SHP77 treated with DMSO at 0.1 percent for 48 hours (cell line): Measurements from ENCODE around the gene RMND5A.

ENCODE experiments used
- DNase-seq: peaks from one replicate; lab custom pipeline; 2025; lab: John Stamatoyannopoulos, UW

The RMND5A gene

DNA sequence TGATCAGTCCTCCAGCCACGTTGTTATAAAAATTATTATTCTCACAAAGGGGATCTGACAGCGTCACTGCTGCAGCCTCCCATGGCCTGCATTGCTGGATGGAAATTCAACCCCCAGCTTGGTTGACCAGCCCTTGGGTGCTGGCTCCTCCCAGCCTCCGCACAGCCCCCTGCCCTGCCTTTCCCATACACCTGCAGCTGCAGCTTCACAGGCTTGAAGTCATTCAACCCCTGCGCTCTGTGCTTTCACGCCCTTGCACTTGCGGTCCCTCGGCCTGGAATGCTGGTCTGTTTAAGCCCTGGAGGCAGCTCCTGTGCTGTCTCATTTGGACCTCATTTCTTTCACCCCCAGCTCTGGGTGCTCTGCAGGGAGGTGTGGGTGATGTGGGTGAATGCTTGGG lies 71.5 kb downstream of the RMND5A start:
- no peak for DNase-seq

GRCh38 chr2:86793752-86794151 lies 73.7 kb downstream of the RMND5A start:
- no peak for DNase-seq

DNA sequence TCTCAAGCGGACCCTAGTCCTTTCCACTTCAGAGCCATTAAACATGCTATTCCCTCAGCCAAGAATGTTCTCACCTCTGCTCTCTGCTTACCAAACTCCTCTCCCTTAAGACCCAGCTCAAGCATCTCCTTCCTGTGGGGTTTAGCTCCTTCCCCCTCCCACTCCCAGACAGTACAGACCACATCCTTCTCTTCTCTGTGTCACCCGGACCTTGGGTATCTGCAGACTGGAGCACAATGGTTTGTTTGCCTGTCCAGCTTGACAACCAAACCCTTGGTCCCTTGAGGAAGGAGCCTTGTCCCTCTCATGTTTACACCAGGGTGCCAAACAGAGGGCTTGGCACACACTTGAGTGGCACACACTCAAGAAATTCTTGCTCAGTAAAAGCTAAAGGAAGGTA lies 74.8 kb downstream of the RMND5A start:
- DNase-seq = no peak

- no peak for DNase-seq
Observed at GRCh38 chr2:86800856-86801567, 80.9 kb downstream of the RMND5A start.

GRCh38 chr2:86806059-86806857 lies 86.2 kb downstream of the RMND5A start:
- DNase-seq = no peak

- DNase-seq = no peak
Observed at GRCh38 chr2:86807133-86807467, 87.0 kb downstream of the RMND5A start.

DNA sequence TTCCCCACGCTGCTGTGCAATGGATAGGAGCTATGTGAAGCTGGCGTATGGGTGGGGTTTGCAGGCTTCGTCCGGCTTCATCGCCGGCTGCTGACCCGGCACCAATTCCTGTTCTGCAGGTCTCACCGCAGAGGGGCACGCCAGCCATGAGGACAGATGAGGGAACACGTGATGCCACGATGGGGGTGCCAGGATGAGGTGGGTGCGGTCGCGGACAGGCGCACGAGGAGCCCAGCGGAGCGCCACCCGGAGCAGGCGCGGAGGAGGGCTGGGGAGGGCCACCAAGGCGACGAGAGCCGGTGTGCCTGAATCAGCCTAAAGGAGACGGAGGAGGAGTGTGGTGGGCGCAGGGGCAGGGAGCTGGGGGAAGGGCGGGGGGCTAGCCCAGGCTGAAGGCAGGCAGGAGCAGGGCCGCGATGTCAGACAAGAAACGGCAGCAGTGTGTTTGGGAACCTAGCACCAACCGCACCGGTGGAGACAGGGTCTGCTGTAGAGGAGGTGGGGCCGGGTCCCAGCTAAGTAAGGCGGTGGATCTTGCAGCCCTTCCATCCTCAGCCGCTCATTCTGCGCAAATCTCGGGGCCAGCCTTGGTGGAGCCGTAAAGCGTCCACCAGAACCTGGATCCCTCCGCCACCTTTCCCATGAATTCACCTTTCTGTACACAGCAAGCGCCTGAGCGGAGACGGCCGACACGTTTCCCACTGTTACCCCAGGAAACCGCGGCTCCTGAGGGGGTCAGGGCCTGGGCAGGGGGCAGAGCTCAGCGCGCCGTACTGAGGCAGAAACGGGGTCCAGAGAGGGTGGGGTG lies 87.6 kb downstream of the RMND5A start:
- no peak for DNase-seq

DNA sequence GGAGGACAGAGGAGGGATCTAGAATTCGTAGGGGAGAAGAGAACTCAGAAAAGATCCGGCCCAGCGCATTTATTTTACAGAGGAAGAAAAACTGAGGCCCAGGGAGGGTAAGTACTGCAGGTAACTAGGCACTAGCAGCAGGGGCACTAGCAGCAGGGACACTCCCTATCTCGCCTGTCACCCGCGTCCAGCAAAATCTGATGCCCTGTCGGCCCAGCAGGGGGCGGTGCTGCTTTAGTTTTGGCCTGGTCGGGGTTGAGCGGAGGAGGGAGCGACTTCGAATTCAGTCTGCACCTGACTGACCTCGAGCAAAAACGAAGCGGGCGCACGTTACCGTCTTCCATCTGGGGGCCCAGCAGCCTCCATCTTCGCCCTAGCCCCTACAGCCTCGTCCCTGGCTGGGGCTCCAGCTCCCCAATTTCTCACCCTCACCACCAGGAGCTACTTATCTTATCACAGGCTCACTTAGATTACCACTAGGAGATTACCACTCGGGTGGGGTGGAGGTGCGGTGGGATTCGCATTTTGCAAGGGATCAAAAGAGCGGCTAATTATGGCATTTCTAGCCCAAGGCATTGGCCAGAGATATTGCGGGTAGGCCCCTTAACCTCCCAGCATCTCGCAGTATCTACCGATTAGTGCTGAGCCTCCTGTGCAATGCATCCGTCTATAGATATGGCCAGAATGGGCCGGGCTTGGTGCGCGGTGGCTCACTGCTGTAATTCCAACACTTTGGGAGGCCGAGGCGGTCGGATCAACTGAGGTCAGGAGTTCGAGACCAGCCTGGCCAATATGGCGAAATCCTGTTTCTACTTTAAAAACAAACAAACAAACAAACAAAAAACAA lies 88.4 kb downstream of the RMND5A start:
- DNase-seq = peak; percentile 8

GRCh38 chr2:86809481-86810121 lies 89.5 kb downstream of the RMND5A start:
- no peak for DNase-seq

- DNase-seq = no peak
Observed at GRCh38 chr2:86815611-86816010, 95.5 kb downstream of the RMND5A start.

GRCh38 chr2:86818114-86818801 lies 98.2 kb downstream of the RMND5A start:
- no peak for DNase-seq

DNA sequence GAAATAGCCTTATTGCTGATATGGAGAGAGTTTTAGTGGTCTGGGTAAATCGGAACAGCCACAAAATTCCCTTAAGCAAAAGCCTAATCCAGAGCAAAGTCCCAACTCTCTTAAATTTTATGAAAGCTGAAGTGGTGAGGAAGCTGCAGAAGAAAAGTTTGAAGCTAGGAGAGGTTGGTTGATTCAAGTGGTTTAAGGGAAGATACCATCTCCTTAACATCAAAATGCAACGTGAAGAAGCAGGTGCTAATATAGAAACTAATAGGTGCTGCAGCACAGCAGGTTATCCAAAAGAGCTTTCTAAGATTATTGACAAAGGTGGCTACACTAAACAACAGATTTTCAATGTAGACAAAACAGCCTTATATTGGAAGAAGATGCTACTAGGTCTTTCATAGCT lies 98.9 kb downstream of the RMND5A start:
- DNase-seq = no peak

GRCh38 chr2:86821306-86821705 lies 101.2 kb downstream of the RMND5A start:
- no peak for DNase-seq

DNA sequence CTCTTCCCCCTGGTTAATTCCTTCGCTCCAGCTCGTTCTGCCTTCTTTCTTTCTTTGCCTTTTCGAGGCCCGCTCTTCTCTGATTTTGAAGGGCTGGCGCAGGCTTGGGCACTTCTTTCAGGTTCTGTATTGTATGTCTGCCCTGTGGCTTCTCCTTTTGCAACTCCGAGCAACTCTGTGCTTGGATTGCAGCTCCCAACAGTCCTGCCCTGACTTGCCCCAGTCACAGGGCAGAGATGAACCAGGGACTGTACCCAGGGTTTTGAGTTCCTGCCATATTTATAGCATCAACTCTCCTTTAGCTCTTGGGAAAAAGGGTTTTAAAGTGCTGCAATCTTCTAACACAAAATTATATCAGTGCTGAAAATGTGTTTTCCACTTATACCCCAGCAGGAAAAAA lies 101.8 kb downstream of the RMND5A start:
- no peak for DNase-seq

DNA sequence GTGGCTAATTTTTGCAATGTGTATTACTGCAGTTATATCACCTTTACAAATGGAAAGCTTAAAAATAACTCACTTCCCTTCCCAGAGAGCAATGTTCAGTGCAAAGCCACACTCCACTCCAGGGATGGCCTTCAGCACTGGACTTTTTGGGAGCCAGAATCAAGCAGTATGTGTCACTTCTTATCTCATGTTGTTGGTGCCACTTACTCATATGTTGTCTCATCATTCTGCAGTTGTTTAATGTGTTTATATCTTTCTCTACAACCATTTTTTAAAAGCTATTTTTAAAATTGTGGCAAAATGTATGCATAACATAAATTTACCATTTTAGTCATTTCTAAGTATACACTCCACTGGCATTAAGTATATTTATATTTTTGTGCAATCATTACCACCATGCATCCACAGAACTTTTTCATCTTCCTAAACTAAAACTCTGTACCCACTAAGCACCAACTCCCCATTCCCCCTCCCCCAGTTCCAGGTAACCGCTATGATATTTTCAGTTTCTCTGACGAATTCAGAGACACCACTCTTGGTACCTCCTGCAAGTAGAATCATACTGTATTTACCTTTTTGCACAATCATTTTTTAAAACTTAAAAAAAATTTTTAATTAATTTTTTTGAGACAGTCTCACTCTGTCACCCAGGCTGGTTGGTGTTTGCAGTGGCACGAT lies 102.7 kb downstream of the RMND5A start:
- no peak for DNase-seq

GRCh38 chr2:86825036-86825692 lies 105.1 kb downstream of the RMND5A start:
- no peak for DNase-seq

DNA sequence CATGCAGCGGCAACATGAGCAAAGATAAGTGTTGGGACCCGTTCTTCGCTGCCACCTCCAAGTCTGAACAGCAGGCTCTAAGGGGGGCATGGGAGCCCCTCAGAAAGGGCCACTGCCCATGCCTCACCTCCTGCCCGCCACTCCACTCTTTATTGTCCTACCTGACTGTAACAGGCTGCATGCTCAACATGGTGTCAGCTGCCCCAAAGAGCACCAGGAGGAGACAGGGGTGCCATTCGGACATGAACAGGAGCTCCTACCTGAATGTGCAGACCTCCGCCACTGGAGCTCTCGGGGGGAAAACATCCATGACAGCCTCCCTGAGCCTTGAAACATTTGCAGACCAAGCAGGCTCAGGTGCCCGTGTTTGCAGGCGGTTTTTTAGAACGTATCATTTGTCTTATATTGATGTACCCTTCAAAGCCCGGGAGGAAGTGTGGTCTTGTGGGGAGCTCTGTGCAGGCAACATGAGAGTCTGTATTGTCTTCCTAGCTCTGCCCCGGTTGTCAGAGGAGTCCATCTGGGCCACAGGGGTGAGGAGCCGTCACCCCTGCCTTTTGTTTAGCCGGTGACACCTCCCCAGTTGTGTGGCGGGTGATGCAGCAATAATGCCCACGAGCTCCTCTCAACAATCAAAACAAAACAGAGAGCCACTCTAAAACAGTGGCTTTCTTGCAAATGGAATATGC lies 105.7 kb downstream of the RMND5A start:
- no peak for DNase-seq

- DNase-seq = no peak
Observed at GRCh38 chr2:86826951-86827350, 106.9 kb downstream of the RMND5A start.
